Measurements from ENCODE around the gene APLF. TPM values are rescaled to one million over a fixed set of nuclear protein-coding genes. Genes with fewer than 3 reads are reported as not detected.

APLF gene
- total and polyA plus RNA-seq, 2 of the 8 experiments (the other 6 are each of a cell fraction or from before 2014, with no cell fraction given), result 4.4 to 7.3 TPM

DNA sequence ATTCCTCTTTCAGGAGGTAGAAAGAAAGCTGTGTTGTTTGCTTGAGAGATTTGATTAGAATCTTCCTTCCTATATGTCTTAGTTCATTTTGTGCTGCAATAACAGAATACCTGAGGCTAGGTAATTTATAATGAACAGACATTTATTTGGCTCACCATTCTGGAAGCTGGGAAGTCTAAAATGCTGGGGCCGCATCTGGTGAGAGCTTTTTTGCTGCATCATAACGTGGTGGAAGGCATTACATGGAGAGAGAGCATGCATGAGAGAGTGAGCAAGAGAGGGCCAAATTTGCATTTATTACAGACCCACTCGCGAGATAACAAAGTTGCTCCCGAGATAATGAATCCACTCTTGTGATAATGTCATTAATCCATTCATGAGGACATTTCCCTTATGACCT is 34.4 kb downstream of the APLF start:
- Histone ChIP-seq H3K23me2 (ENCODE audit: low read depth, low read length) (no peaks in the 10 kb centered on the region), H3K4me2 (ENCODE audit: insufficient read depth in 1 of 2, low read depth in 2 of 2, low read length in 2 of 2) (no peak overlapping the region), H2BK20ac (ENCODE audit: low read length) (no peak overlapping the region), H4K91ac (replicated peaks; ENCODE audit: insufficient read length, low read length) (no peak overlapping the region), H3K9me3 (ENCODE audit: insufficient read depth in 2 of 2, low read depth in 1 of 2, low read length in 1 of 2) (peaks cover 0 to 4% of the 10 kb centered on the region in 2 experiments; a peak in 1 of 4 replicates), H3K18ac (ENCODE audit: extremely low read depth, low read length) (no peak overlapping the region), H4K5ac (ENCODE audit: insufficient read length, low read depth, low read length) (no peak overlapping the region), H3K56ac (replicated peaks; ENCODE audit: insufficient read length, low read depth, low read length) (no peak overlapping the region), H3K79me2 (ENCODE audit: control insufficient read depth in 1 of 2, insufficient read depth in 2 of 2, low read length in 2 of 2) (no peaks in the 10 kb centered on the region), H2BK120ac (replicated peaks; ENCODE audit: low read depth, low read length) (no peak overlapping the region), H3K14ac (ENCODE audit: insufficient read length) (no peak overlapping the region), H3K23ac (ENCODE audit: insufficient read length) (no peak overlapping the region), H3K4me1 (replicated peaks in 1 of 4; ENCODE audit: control insufficient read depth in 3 of 4, insufficient read depth in 4 of 4, low read length in 3 of 4) (no peaks in the 10 kb centered on the region; a peak in 1 of 7 replicates), H3K36me3 (ENCODE audit: control insufficient read depth in 2 of 4, insufficient read depth in 4 of 4, low read length in 3 of 4) (no peaks in the 10 kb centered on the region), H2AFZ (ENCODE audit: low read length) (no peak overlapping the region), H3K4me3 (ENCODE audit: extremely low read depth in 1 of 4, insufficient read depth in 2 of 4, low read depth in 3 of 4, low read length in 4 of 4) (no peak overlapping the region), H3K79me1 (ENCODE audit: low read depth, low read length) (no peaks in the 10 kb centered on the region), H3K4ac (replicated peaks; ENCODE audit: insufficient read length, low read depth, low read length) (no peak overlapping the region), H4K20me1 (replicated peaks in 1 of 2; ENCODE audit: control insufficient read depth in 1 of 2, insufficient read depth in 2 of 2, low read length in 2 of 2) (peaks cover 0 to 2% of the 10 kb centered on the region in 2 experiments), H2BK12ac (ENCODE audit: low read depth, low read length) (no peak overlapping the region), H4K8ac (ENCODE audit: extremely low read depth, insufficient read depth, low read length) (no peak overlapping the region), H3K27ac (ENCODE audit: low read depth, low read length) (no peak overlapping the region), H3K27me3 (replicated peaks in 1 of 4; ENCODE audit: control insufficient read depth in 3 of 4, extremely low read depth in 1 of 4, insufficient read depth in 3 of 4, low read length in 3 of 4) (no peaks in the 10 kb centered on the region), H2BK5ac (ENCODE audit: low read depth, low read length) (no peak overlapping the region), H2AK5ac (ENCODE audit: low read depth, low read length) (no peak overlapping the region), H3K9ac (replicated peaks in 1 of 4; ENCODE audit: extremely low read depth in 1 of 4, low read depth in 3 of 4, low read length in 3 of 4) (no peak overlapping the region), H2BK15ac (ENCODE audit: low read length) (no peak overlapping the region)
- no peak for FAIRE-seq
- POLR2A ChIA-PET (ENCODE audit: partially characterized antibody), result no interaction called here
- 88% methylated on average over 5 of the region's 5 CpGs; no CpG with 5 or more reads in 1 of the 2 experiments for WGBS, 2 experiments (ENCODE audit: extremely low coverage in 1 of 2, insufficient coverage in 1 of 2, insufficient read length in 1 of 2, insufficient replicate concordance in 2 of 2, low coverage in 1 of 2, low lambda C conversion rate in 2 of 2, missing lambda C conversion rate in 1 of 2)
- TF ChIP-seq POU5F1 (IDR thresholded peaks at IDR 0.05; ENCODE audit: low read depth, low read length), result no peak
- TF ChIP-seq BACH1 (IDR thresholded peaks at IDR 0.05; ENCODE audit: low read length), result no peak
- DNase-seq (ENCODE audit: low read depth in 1 of 2, low spot score in 2 of 2), result no peak
- CTCF ChIA-PET (ENCODE audit: partially characterized antibody), result interaction anchor here (1.0 to 1.3 kb wide), 2 partner anchors 13 to 38 kb away, joined by 3 read pairs; no protein-coding TSS in a partner anchor
